Testis (tissue), 2 donors: ENCODE measurements around the gene CA5A.

Experiments
- CTCF ChIP-seq, 3 experiments: fragments of 450-650 bp in 2 of 3; fragments of 200-600 bp in 1 of 3; sonication (generic) in 1 of 3; IDR thresholded peaks; one replicate each; pipeline ENCODE4 v1.5.1; 2016 to 2019; ENCODE audit warnings: antibody characterized with exemption in 3 of 3, mild to moderate bottlenecking in 2 of 3, moderate library complexity in 1 of 3
- POLR2A ChIP-seq: fragments of 450-650 bp; IDR thresholded peaks from one replicate; pipeline ENCODE4 v1.6.1; 2017; ENCODE audit warnings: antibody characterized with exemption, mild to moderate bottlenecking, moderate library complexity

- TF ChIP-seq POLR2A: no peak
- no peak for TF ChIP-seq CTCF (IDR thresholded peaks at IDR 0.05)
Measured at GRCh38 chr16:87880117-87880696, 56.1 kb downstream of the CA5A start.
